CMK (cell line): Measurements from ENCODE around the gene PRRG3.
"Not testable (repeated sequence)": the region's sequence is repeated elsewhere in the genome, so short reads cannot be mapped to it uniquely, and the experiment has no call there.

Experiments used
- DNase-seq: peaks from one replicate; pipeline ENCODE4 v3.0.0-alpha.2; 2010; ENCODE audit warnings: low read depth

PRRG3 gene

DNA sequence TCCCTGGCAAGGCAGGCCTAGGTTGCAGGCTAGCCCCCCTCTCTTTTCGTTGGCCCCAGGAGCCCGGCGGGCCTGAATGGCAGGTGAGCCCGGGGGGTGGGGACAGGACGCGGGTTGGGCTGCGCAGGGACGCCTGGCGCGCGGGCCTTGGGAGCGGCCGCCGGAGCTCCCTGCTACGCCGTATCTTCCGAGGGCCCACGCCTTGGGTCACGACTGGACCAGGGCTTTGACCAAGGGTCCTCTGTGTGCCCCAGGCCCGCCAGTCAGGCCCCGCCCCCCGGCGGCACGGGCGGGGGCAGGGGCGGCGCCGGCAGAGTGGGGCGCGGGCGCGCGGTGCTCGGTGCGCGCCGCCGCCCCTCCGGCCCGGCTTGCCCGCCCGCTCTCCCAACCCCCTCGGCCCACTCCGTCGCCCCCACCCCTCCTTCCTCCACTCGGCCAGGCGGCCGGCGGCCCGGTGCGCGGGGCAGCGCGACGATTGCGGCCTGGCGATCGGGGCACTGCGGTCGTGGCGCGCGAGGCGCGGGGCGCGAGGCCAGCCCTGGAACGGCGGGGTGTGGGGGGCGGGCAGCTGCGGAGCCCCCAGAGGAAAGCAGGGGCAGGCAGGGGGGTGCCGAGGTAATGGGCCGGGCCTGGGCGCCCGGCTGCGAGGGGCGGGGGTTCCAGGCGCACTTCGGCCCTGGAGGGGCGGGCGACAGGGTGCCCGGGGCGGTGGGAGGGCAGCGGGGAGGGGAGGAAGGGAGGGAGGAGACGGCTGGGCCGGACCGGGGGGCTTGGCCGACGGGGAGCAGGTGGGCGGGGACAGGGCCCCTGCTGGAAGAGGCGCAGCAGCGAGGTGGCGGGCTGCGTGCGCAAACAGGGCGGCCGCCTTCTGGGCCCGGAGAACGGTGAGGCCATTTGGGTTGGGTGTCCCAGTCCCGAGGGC, at the start of gene PRRG3:
Gene PRRG3 (plus strand): TSS at position 798 of the 922 bp plus-strand sequence. CDS start 3,357 bp downstream, outside the sequence.
- DNase-seq, result no peak

DNA sequence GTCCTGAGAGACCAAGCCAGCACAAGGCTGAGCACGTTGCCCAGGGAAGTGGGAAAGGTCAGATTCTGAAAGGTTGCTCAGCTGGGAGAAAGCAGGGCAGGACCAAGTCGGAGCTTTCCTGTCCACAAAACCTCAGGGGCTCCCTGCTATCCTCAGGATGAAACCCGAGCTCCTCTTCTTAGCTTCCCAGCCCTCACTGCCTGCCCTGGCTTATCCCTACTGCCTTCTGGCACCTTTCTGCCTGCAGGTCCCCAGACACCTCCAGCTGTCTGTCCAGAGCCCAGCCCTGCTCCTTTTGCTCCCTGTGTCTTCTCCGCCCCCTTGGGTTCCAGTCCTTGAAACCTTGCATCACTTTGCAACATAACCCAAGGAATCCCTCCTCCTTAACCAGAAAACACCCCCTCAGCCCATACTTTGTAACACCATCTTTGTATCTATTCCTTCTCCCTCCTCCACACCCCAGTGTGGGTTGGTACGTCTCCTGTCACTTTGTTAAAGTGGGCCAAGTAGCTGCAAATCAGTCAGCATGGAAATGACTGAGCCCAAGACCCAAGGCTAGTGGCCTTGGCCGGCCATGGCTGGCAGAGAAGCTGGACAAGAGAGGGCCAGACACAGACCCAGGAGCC, 20.0 kb upstream of the PRRG3 start:
- no peak for DNase-seq

DNA sequence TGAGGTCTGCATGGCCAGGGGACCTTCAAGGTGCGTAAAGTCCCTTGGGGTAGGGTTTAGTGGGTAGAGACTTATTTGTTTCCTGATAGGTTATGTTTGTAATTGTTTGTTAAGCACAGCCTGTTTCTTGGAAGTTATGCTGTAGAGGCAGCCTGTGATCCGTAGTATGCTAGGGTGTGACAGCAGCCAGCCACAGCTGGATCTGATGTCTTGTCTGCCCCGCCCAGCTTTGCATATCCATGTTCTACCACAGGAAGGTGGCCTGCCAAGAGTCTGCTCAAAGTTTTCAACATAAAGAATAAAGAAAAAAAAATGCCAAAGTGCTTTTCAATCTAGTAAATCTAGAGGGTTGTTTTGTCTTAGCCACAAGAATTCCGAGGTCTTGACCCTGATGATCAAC, 19.1 kb upstream of the PRRG3 start:
- no peak for DNase-seq

DNA sequence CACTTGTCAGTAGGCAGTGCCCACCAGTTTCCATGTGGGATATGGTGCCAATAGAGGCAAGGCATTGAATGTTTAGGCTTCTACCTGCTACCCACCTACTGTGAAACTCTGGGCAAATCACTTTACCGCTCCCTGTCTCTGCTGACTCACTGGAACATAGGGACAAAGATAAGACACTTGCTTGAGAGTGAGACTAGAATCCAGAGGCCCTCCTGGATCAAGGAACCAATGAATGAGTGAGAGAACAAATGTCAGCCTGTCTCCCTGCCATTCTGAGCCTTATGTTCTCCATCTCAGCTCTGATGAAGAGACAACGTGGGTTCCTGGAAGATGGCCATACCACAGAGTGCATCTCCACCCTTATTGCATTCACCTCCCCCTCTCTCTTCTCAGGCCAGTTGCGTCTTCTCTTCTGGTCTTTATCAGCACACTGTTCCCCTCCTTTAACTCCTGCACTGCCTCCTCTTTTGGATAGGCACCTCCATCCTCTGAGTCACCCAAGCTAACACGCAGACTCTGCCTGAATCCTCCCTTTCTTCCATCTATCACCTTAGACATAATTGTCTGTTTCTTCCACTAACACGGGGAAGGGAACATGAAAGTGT, 15.4 kb upstream of the PRRG3 start:
- DNase-seq, result no peak

DNA sequence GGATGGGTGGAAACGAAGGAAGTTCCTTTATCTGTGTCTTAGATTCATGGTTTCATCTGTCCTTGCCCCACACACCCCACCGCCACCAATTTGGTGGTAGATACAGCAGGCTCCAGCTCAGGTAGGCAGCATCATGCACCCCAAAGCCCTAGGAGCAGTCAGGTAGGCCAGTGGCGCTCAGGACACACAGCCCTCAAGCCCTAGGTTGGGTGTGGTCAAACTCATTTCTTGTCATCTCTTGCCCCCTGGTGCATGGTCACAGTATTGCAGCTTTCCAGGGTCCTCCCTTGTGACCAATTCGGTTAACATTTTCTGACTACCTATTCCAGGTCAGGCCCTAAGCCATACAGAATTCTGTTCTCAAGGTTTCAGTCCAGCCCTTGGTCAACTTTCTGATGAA, 14.5 kb upstream of the PRRG3 start:
- DNase-seq, result peak; percentile 15

DNA sequence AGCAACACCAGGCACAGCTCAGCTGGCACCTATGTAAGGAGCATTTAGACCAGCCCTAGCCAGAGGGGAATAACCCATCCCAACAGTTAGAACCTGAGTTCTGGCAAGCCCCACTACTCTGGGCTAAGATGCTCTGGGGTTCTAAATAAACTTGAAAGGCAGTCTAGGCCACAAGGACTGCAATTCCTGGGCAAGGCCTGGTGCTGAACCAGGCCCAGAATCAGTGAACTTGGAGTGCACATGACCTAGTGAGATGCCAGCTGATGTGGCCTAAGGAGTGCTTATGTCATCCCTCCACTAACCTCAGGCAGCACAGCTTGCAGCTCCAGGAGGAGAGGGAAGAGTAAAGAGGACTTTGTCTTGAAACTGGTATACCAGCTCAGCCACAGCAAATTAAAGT, 7.6 kb upstream of the PRRG3 start:
- no peak for DNase-seq

DNA sequence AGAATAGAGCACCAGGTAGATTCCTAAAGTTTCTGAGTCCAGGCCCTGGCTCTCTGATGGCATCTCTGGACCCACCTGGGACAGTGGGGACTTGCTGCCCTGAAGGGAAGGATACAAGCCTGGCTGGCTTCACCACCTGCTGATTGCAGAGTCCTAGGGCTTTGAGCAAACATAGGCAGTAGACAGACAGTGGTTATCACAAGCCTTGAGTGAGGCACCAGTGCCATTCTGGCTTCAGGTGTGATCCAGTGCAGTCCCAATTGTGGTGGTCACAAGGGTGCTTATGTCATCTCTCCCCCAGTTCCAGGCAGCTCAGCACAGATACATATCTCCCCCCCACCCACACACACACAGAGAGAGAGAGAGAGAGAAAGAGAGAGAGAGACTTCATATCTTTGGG, 6.6 kb upstream of the PRRG3 start:
- DNase-seq, result no peak

DNA sequence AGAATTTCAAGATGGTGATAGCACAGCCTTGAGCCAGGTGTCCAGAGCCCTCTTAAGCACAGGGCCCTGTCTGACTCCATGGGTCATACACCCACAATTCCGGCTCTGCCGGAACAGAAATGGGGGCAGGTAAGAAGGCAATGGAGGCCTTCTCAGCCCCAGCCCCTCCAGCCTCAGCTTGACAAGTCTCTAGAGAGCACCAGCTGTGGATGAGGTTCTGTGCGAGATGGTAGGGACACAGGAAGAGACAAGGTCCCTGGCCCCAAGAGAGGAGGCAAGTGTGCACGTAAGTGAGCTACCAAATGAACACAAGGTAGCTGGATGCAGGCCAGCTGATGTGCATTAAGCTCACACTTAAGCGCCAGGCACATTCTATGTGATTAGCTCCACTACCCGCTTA, 2.4 kb upstream of the PRRG3 start:
- no peak for DNase-seq

DNA sequence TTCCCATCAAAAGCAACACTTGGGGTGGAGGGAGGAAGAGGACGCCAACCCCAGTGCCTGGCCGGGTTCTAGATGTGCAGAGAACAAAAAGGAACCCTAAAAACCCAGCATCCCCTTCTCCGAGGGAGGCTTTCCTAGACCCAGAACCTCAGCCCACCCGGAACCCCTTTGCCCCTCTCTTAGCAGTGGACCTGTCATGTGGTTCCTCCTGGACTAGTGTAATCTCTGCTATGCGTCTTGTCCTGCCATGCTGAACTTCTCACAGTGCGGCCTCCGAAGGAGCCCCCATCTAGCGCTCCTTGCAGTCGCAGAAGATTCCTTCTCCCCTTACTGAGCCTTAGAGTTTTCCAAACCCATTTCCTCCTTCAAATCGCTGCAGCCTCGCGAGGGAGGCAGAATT, 1.1 kb upstream of the PRRG3 start:
- DNase-seq, result no peak

DNA sequence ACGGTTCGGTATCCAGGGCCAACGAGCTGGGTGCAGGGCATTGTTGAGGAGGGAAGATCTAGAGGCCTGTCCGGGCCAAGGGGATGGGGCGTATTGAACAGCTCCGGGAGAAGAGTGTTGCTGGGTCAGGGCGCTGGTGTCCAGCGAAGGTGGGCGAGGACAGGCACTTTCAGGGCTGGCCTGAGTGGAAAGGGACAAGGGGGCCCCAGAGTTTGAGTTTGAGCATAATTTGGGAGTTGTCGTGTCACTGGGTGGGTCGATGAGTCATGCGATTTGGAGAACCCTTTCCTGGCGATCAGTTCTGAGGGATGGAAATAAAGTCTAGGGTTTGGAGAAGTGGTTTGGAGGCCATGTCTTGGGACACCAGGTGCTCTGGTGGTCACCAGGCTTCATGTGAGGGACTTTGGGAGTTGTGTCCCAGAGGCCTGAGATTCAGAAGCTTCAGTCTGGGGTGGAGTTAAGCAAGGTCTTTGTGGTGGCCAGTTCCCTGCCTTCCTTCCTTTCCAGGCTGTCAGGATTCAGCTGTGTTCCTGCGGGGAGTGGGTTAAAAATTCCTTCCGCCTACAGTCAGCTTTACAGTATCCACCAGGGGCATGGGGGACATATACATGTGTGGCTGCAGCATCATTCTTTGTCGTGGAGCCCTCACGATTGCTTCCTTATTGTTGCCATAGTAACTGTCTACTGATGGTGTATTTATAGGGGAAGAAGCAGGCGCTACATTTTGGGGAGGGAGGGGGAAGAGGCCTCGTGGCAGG, 504 bp downstream of the PRRG3 start:
- DNase-seq, result no peak

DNA sequence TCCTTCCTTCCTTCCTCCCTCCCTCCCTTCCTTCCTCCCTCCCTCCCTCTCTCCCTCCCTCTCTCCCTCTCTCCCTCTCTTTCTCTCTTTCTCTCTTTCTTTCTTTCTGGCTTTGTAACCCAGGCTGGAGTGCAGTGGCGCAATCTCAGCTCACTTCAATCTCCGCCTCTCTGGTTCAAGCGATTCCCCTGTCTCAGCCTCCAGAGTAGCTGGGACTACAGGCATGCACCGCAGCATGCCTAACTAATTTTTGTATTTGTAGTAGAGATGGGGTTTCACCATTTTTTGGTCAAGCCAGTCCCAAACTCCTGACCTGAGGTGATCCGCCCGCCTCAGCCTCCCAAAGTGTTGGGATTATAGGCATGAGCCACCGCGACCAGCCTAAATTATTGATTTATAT, 1.8 kb downstream of the PRRG3 start:
- DNase-seq, result not testable (repeated sequence)

DNA sequence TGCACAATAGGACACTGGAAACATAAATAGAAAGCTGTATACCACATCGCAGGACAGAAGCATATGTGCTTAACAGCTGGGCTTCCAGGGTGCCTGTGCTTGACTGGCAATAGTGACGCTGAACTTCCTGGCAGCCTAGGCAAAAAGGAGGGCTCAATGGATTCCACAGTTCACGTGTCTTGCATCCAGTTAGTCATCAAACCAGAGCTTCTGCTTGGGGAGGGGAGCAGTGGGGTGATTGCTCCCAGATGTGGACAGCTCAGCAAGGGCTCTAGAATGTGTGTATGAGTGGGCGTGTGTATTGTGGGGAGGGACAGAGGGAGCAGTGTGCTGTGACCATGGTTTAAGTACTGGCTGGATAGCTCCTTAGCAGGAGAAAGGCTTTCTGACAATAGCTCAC, 2.3 kb downstream of the PRRG3 start:
- no peak for DNase-seq

DNA sequence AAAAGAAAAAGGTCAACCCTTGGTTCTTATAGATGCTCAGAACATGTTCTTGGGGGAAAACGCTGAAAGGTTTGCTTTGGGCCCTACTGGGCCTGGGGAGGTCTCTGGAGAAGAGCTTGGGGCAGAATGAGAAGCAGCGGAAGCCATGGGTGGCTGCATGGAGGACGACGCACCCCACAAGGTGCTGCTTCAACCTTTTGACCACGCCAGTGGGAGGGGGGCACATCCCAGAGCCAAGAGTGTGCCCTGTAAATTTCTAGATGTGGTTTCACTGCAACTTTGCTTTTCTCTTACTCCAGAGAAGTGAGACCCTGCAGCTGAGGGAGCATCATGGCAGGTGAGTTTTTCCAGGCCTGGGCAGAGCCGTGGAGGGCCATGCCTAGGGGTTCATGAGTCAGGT, 3.2 kb downstream of the PRRG3 start:
- DNase-seq, result no peak

DNA sequence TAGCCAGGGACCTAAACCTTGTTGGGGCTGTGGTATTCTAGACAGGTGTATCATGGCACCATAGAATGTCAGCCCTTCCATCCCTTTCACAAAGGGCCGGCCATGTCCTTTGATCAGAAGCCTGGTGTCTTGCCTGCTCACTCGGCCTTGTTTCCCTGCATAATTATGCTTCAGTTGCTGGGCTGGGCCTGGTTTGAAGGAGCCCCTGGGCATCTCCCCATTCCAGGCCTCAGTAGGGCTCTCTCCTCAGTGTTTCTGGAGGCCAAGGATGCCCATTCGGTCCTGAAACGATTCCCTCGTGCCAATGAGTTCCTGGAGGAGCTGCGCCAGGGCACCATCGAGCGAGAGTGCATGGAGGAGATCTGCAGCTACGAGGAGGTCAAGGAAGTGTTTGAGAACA, 4.5 kb downstream of the PRRG3 start:
- no peak for DNase-seq

DNA sequence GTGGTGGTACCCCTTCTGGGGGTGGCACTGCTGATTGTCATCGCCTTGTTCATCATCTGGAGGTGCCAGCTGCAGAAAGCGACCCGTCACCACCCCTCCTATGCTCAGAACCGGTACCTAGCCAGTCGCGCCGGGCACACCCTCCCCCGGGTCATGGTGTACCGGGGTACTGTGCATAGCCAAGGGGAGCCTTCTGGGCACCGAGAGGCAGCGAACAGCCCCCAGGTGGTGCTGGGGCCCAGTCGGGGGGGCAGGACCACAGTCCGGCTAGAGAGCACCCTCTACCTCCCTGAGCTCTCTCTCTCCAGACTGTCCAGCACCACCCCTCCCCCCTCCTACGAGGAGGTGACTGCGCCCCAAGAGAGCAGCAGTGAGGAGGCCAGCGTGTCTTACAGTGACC, 5.3 kb downstream of the PRRG3 start:
- no peak for DNase-seq

DNA sequence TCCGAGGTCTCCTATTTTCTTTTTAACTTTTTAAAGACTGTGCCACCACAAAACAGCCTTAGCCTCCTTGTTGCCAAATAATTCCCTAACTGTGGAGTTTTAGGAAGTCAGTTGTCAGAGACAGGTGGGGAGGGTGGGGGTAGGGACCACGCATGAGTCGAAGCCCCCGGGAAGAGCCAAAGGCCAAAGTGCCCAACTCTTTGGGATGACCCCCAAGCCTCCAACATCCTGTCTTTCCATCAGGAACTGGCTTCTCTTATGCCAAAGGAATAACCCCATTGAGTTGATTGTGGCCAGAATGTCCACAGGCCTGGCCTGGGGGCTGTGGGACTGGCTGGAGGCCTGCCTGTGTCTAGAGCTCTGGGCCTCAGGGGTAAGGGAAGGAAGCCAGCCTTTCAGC, 5.8 kb downstream of the PRRG3 start:
- DNase-seq, result no peak

DNA sequence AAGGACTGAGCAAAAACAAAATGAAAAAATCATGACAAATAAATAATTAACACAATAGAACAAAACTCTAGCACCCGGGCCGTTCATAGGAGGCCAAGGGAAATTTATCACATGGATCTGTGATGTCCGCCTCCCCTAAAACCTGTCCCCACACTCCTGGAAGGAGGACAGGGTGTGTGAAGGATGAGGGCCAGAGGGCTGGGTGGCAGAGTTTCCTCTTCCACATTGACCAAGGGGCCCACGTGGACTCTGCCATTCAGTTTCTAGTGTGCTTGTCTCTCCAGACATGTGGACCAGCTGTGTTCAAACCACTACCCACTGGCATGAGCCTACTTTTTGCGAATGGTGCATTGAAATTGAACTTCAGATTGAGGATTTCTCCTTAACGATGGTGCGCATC, 6.3 kb downstream of the PRRG3 start:
- no peak for DNase-seq

DNA sequence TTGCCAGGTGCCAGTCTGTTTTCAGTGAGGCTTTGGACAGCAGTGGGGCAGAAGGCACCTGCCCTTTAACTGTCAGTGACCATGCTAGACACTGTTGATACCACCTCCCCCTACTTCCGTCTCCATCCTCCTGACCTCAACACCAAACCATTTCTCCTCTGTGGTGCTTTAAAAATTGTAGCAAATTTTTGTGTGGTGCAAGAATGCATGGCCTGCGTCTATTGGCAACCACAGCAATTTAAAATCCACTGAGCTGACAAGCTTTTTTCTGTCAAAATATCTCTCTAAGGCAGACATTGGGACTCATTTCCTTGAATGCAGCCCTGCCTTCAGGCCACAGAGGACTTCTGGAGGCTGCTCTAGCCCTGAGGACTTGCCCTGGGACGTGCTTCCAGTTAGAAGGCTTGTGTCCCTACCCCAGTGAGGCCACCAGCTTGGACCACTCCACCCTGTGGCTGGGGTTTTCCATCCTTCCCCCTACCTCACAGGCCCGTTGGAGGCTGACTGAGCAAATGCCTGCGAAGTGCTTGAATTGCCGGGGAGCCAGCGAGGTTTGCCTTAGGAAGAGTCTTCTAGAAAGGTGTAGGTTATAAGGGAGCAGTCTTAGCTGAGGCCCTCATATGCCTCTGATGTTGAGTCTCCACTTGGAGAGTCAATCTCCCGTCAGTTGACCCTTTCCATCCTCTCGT, 6.9 kb downstream of the PRRG3 start:
- no peak for DNase-seq

DNA sequence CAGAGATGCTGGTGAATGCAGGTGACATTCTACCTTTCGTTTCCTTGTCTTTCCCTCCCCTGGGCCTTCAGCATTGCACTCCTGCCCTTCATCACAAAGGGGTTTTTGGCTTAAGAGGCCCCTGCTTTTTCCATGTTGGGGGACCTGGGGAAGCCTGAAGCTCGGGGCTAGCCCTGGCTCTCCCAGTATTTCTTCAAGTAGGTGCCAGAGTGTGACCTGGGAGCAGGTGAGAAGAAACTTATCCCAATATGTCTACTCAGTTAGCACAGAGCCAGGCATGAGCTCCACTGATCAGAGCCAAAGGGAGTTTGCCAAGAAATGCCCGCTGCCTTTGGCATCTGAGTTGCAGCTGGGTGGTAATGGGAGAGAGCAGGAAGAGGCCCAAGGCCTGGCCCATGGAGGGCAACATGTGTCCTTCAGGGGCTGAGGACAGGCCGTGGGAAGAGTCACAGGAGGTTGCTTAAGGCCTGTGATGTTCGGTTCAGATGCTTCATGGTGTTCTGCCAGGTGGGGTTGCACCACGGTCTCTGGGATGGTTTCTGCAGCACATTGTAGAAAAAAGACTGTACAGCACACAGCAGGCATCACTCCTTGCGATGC, 7.6 kb downstream of the PRRG3 start:
- DNase-seq, result no peak

DNA sequence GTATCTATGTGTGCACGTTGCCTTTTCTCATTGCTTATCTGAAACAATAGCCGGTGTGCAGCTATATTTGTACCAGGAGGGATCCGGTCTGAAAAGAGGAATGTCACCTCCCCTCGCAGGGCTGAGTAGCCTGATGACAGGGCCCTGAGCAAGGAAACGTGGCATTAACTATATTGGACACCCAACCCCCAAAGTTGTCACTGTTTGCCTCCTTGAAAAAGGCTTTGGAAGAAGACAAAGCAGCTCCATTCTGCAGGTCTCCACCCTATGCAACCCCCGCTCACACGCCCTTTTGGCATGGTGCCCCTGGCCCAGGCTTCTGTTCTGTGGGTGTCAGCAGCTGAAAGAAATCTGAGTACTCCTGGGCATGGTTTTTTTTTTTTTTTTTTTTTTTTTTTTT, 8.2 kb downstream of the PRRG3 start:
- DNase-seq, result no peak

DNA sequence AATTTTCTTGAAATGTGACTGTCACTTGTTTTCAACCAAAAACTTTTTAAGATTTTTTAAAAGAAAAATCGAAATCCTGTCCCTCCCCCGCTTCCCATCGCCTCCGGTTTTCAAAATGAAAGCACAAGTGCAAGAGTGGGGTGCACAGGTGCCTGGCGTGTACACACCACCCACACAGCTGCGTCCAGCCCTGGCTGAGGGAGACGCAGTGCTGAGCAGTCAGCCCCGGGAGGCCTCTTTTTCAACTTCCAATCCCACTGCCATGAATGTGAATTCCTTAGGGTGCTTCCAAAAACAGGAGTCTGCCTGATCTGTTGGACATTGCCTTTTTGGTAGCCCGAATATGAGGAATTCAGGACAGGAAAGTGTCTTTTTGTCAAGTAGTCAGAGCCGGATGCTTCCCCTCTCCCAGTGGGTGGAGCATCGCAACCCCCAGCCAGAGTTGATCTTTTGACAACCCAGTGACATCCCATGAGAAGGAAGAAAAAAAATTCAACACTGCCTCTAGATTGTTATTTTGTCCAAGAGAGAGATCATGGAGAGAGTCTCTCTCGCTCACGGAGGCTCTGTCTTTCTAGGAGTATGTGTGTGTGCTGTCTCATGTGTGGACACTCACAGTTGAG, 8.9 kb downstream of the PRRG3 start:
- DNase-seq, result no peak
